ENCODE data around the gene EPHA6. TPM values are rescaled to one million over a fixed set of nuclear protein-coding genes. Genes with fewer than 3 reads are reported as not detected.

The EPHA6 gene
- total RNA-seq, 6 donors from 2014 or later = 0.14 to 1.0 (median 0.57) TPM; not detected in 3

- ATAC-seq (ENCODE audit: low FRiP score in 2 of 2) = no peak
- WGBS, 2 donors = 61 to 70% methylated on average over 2 of the region's 2 CpGs
These were observed 16.8 kb downstream of the EPHA6 start for GRCh38 chr3:96831175-96831574.

DNA sequence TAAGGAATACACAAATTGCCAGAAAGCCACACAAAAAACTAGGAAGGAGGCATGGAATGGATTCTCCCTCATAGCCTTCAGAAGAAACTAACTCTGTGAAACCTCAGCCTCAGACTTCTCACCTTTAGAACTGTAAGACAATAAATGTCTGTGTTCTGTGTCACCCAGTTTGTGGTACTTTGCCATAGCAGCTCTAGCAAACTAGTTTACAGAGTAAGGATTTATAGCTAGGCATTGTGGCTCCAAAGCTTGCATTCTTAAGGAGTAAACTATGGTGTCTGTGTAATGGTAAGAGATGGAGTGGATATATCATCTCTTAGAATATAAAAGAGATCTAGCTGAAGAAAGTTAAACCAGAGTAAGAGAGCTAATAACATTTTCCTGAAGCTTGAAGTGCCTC lies 18.9 kb downstream of the EPHA6 start:
- no peak for TF ChIP-seq POLR2AphosphoS5 (IDR thresholded peaks at IDR 0.05)
- no peak for TF ChIP-seq POLR2A (IDR thresholded peaks at IDR 0.05)
- no peak for TF ChIP-seq CTCF (IDR thresholded peaks at IDR 0.05)
- no peak for TF ChIP-seq EP300 (IDR thresholded peaks at IDR 0.05)
- no peak for DNase-seq
- Histone ChIP-seq H3K27me3 (no peaks in the 10 kb centered on the region), H3K36me3 (no peaks in the 10 kb centered on the region), H3K9me3 (no peaks in the 10 kb centered on the region), H3K4me3 (no peak overlapping the region), H3K4me1 (no peaks in the 10 kb centered on the region), H3K27ac (no peak overlapping the region)
- no peak for ATAC-seq (ENCODE audit: low FRiP score in 2 of 2)

More at GRCh38 chr3:96831175-96831574, 16.8 kb downstream of the EPHA6 start:
- Histone ChIP-seq H3K4me1 (no peaks in the 10 kb centered on the region), H3K36me3 (no peaks in the 10 kb centered on the region), H3K4me3 (no peak overlapping the region), H3K9me3 (no peaks in the 10 kb centered on the region), H3K27ac (no peak overlapping the region), H3K27me3 (no peaks in the 10 kb centered on the region)
- no peak for TF ChIP-seq CTCF (IDR thresholded peaks at IDR 0.05)
- TF ChIP-seq POLR2AphosphoS5 (IDR thresholded peaks at IDR 0.05) = no peak
- TF ChIP-seq POLR2A (IDR thresholded peaks at IDR 0.05) = no peak
- TF ChIP-seq EP300 (IDR thresholded peaks at IDR 0.05) = no peak
- DNase-seq = no peak

- Histone ChIP-seq H3K36me3 (no peaks in the 10 kb centered on the region), H3K9me3 (no peaks in the 10 kb centered on the region), H3K4me1 (no peaks in the 10 kb centered on the region), H3K4me3 (no peak overlapping the region), H3K27ac (no peak overlapping the region), H3K27me3 (no peaks in the 10 kb centered on the region)
- DNase-seq = no peak
- no peak for ATAC-seq (ENCODE audit: low FRiP score in 2 of 2)
- no peak for TF ChIP-seq EP300 (IDR thresholded peaks at IDR 0.05)
- no peak for TF ChIP-seq POLR2AphosphoS5 (IDR thresholded peaks at IDR 0.05)
- no peak for TF ChIP-seq POLR2A (IDR thresholded peaks at IDR 0.05)
- no peak for TF ChIP-seq CTCF (IDR thresholded peaks at IDR 0.05)
- 36 to 50% methylated on average over 2 of the region's 2 CpGs for WGBS, 2 donors
These were observed 21.9 kb downstream of the EPHA6 start for GRCh38 chr3:96836153-96836915.

DNA sequence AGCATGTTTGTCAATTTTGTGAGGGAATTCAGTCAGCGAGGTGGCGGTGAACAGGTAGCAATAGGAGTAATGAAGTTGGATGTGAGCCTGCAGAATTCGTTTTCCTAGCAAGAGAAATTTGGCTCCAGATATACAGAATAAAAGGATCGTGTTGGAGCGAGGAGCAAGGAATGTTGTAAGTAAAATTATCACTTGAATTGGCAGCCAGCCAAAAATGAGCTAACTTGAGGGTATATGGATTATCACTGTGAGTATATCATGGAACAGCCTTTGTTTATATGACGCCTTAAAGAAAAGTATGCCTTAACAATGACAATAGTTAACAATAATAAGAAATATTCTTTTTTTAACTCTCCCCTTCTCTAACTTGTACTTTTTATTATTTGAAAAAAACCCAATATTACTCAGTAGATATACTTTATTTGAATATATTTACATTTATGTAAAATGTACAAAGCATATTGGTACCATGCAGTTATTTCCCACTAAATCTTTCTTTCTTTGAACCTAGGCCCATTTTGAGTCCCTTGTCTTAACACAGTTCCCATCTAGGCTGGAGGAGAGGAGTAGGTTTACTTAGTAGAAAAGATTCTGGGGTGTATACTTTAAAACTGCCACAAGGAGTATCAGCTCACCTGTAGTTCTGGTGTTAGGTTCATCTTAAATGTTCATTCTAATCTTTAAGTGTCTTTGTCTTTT lies 29.3 kb downstream of the EPHA6 start:
- WGBS, 2 donors = 49 to 60% methylated on average over 6 of the region's 6 CpGs
- Histone ChIP-seq H3K36me3 (no peaks in the 10 kb centered on the region), H3K4me3 (no peak overlapping the region), H3K4me1 (no peaks in the 10 kb centered on the region), H3K27ac (no peak overlapping the region), H3K9me3 (no peaks in the 10 kb centered on the region), H3K27me3 (no peaks in the 10 kb centered on the region)
- no peak for TF ChIP-seq POLR2AphosphoS5 (IDR thresholded peaks at IDR 0.05)
- TF ChIP-seq CTCF (IDR thresholded peaks at IDR 0.05) = no peak
- no peak for TF ChIP-seq EP300 (IDR thresholded peaks at IDR 0.05)
- TF ChIP-seq POLR2A (IDR thresholded peaks at IDR 0.05) = no peak
- no peak for ATAC-seq (ENCODE audit: low FRiP score in 2 of 2)
- DNase-seq = no peak

GRCh38 chr3:96844204-96844514 lies 29.8 kb downstream of the EPHA6 start:
- no peaks in the 10 kb centered on the region for H3K9me3 ChIP-seq
- H3K27me3 ChIP-seq = no peaks in the 10 kb centered on the region
- ATAC-seq (ENCODE audit: low FRiP score in 2 of 2) (no peak), DNase-seq (no peak)
- no peaks in the 10 kb centered on the region for H3K36me3 ChIP-seq
- H3K27ac ChIP-seq = no peak overlapping the region
- TF ChIP-seq POLR2A (IDR thresholded peaks at IDR 0.05) = no peak
- TF ChIP-seq EP300 (IDR thresholded peaks at IDR 0.05) = no peak
- TF ChIP-seq POLR2AphosphoS5 (IDR thresholded peaks at IDR 0.05) = no peak
- TF ChIP-seq CTCF (IDR thresholded peaks at IDR 0.05) = no peak
- H3K4me1 ChIP-seq = no peaks in the 10 kb centered on the region
- H3K4me3 ChIP-seq = no peak overlapping the region
